Uterus (tissue), 4 donors: ENCODE measurements around the gene GFOD2. TPM values are rescaled to one million over a fixed set of nuclear protein-coding genes. Genes with fewer than 3 reads are reported as not detected.

Source experiments
- DNase-seq, 2 donors: peaks; one replicate each; pipeline ENCODE4 v3.0.0-alpha.2; 2019 to 2020
- H3K27ac ChIP-seq, 2 donors: fragments of 200-600 bp; sonication (generic); 1 replicate in 1 of 2; 2 replicates in 1 of 2; pipeline ENCODE4 v1.5.1; 2016 to 2018
- H3K27me3 ChIP-seq, 2 donors: fragments of 200-600 bp; sonication (generic); one replicate each; pipeline ENCODE4 v1.5.1; 2018 to 2019; ENCODE audit warnings: control low read depth in 1 of 2
- H3K36me3 ChIP-seq, 2 donors: fragments of 200-600 bp; sonication (generic); one replicate each; pipeline ENCODE4 v1.5.1; 2019; ENCODE audit warnings: control low read depth in 1 of 2
- H3K4me1 ChIP-seq, 2 donors: fragments of 200-600 bp; sonication (generic); one replicate each; pipeline ENCODE4 v1.5.1; 2018 to 2019; ENCODE audit warnings: control low read depth in 1 of 2
- H3K4me3 ChIP-seq, 2 donors: fragments of 200-600 bp; sonication (generic); 1 replicate in 1 of 2; 2 replicates in 1 of 2; pipeline ENCODE4 v1.5.1; 2018 to 2019; ENCODE audit warnings: mild to moderate bottlenecking in 1 of 2
- H3K9me3 ChIP-seq, 2 donors: fragments of 200-600 bp; sonication (generic); one replicate each; pipeline ENCODE4 v1.5.1; 2019; ENCODE audit warnings: control low read depth in 1 of 2
- CTCF ChIP-seq, 4 experiments: fragments of 200-600 bp in 2 of 4; fragments of 450-650 bp in 2 of 4; sonication (generic) in 2 of 4; IDR thresholded peaks; one replicate each; pipeline ENCODE4 v1.5.1; 2016 to 2019; ENCODE audit warnings: antibody characterized with exemption in 4 of 4, mild to moderate bottlenecking in 2 of 4, moderate library complexity in 1 of 4
- POLR2A ChIP-seq, 2 donors: fragments of 450-650 bp; IDR thresholded peaks; one replicate each; pipeline ENCODE4 v1.6.1; 2016; ENCODE audit warnings: antibody characterized with exemption in 2 of 2, mild to moderate bottlenecking in 1 of 2, moderate library complexity in 1 of 2
- intact Hi-C: fragments of 100-400 bp; cut with DNase I; formaldehyde crosslinking; loops from one replicate; pipeline ENCODE4 v1.15.1; 2023; ENCODE audit warnings: low total_unique reads
- total RNA-seq, 4 donors: library from RNA; depleted of rRNA in 3 of 4; stranded (reverse); fragments of >200 nt in 3 of 4; gene quantifications; one replicate each; pipeline versions ENCODE4 v1.1.0 to v1.2.4, GENCODE V29; 2014 to 2023
- donor health status: DM: yes; HTN: yes; CAD: no.

GFOD2 gene
- total RNA-seq, 4 donors from 2014 or later, result 11.0 to 28.5 (median 26.3) TPM

- no peak overlapping the region for H3K27ac ChIP-seq
- no peak overlapping the region for H3K4me3 ChIP-seq
Observed at GRCh38 chr16:67677712-67678111, 41.4 kb downstream of the GFOD2 start.

GRCh38 chr16:67676939-67677338 is 42.2 kb downstream of the GFOD2 start:
- Histone ChIP-seq H3K4me1 (no peaks in the 10 kb centered on the region), H3K27ac (no peak overlapping the region), H3K27me3 (no peaks in the 10 kb centered on the region), H3K36me3 (no peaks in the 10 kb centered on the region), H3K4me3 (no peak overlapping the region), H3K9me3 (no peaks in the 10 kb centered on the region)
- no peak for DNase-seq
- no peak for TF ChIP-seq POLR2A (IDR thresholded peaks at IDR 0.05)
- TF ChIP-seq CTCF (IDR thresholded peaks at IDR 0.05), result no peak
- intact Hi-C loops, result no loop called here

More at GRCh38 chr16:67677712-67678111, 41.4 kb downstream of the GFOD2 start:
- Histone ChIP-seq H3K4me1 (no peaks in the 10 kb centered on the region), H3K36me3 (no peaks in the 10 kb centered on the region), H3K27me3 (no peaks in the 10 kb centered on the region), H3K9me3 (no peaks in the 10 kb centered on the region)
- TF ChIP-seq CTCF (IDR thresholded peaks at IDR 0.05) (no peak), POLR2A (IDR thresholded peaks at IDR 0.05) (no peak)
- intact Hi-C loops, result no loop called here
- no peak for DNase-seq

- TF ChIP-seq CTCF (IDR thresholded peaks at IDR 0.05) (no peak), POLR2A (IDR thresholded peaks at IDR 0.05) (no peak)
- intact Hi-C loops, result no loop called here
- no peaks in the 10 kb centered on the region for H3K4me1 ChIP-seq
- H3K9me3 ChIP-seq, result no peaks in the 10 kb centered on the region
- no peaks in the 10 kb centered on the region for H3K27me3 ChIP-seq
- H3K4me3 ChIP-seq, result no peak overlapping the region
- H3K27ac ChIP-seq, result no peak overlapping the region
- no peak for DNase-seq
- H3K36me3 ChIP-seq, result no peaks in the 10 kb centered on the region
Observed at GRCh38 chr16:67676516-67676915, 42.6 kb downstream of the GFOD2 start.

GRCh38 chr16:67675999-67676398 is 43.1 kb downstream of the GFOD2 start:
- Histone ChIP-seq H3K27me3 (no peaks in the 10 kb centered on the region), H3K36me3 (no peaks in the 10 kb centered on the region), H3K4me3 (no peak overlapping the region), H3K4me1 (no peaks in the 10 kb centered on the region), H3K9me3 (no peaks in the 10 kb centered on the region), H3K27ac (no peak overlapping the region)
- intact Hi-C loops, result no loop called here
- TF ChIP-seq POLR2A (IDR thresholded peaks at IDR 0.05) (no peak), CTCF (IDR thresholded peaks at IDR 0.05) (no peak)
- DNase-seq, result no peak

GRCh38 chr16:67675579-67675935 is 43.6 kb downstream of the GFOD2 start:
- no peak for TF ChIP-seq POLR2A (IDR thresholded peaks at IDR 0.05)
- TF ChIP-seq CTCF (IDR thresholded peaks at IDR 0.05), result no peak
- no peak overlapping the region for H3K27ac ChIP-seq
- no peak for DNase-seq
- H3K4me3 ChIP-seq, result no peak overlapping the region
- H3K9me3 ChIP-seq, result no peaks in the 10 kb centered on the region
- no peaks in the 10 kb centered on the region for H3K27me3 ChIP-seq
- intact Hi-C loops, result no loop called here
- H3K4me1 ChIP-seq, result no peaks in the 10 kb centered on the region
- H3K36me3 ChIP-seq, result no peaks in the 10 kb centered on the region
